Measurements from ENCODE around the gene TESMIN.

The TESMIN gene

GRCh38 chr11:68682531-68682961 lies 68.8 kb downstream of the TESMIN start:
- DNase-seq: no peak

GRCh38 chr11:68680541-68681231 lies 70.6 kb downstream of the TESMIN start:
- DNase-seq: no peak

GRCh38 chr11:68678031-68678441 lies 73.3 kb downstream of the TESMIN start:
- no peak for DNase-seq

- DNase-seq: no peak
Observed at GRCh38 chr11:68677432-68677831, 73.9 kb downstream of the TESMIN start.

- DNase-seq: no peak
Observed at GRCh38 chr11:68674461-68674860, 76.9 kb downstream of the TESMIN start.

GRCh38 chr11:68673991-68674390 lies 77.3 kb downstream of the TESMIN start:
- DNase-seq: no peak

GRCh38 chr11:68673306-68673945 lies 77.9 kb downstream of the TESMIN start:
- no peak for DNase-seq

- DNase-seq: no peak
Observed at GRCh38 chr11:68670208-68670992, 80.9 kb downstream of the TESMIN start.

GRCh38 chr11:68669301-68670090 lies 81.8 kb downstream of the TESMIN start:
- no peak for DNase-seq

GRCh38 chr11:68667511-68668500 lies 83.5 kb downstream of the TESMIN start:
- DNase-seq: no peak

- DNase-seq: no peak
Observed at GRCh38 chr11:68666849-68667248, 84.5 kb downstream of the TESMIN start.

GRCh38 chr11:68665436-68665835 lies 85.9 kb downstream of the TESMIN start:
- no peak for DNase-seq

GRCh38 chr11:68664906-68665305 lies 86.4 kb downstream of the TESMIN start:
- no peak for DNase-seq

GRCh38 chr11:68664141-68664540 lies 87.2 kb downstream of the TESMIN start:
- no peak for DNase-seq

GRCh38 chr11:68663482-68664010 lies 87.8 kb downstream of the TESMIN start:
- DNase-seq: no peak

GRCh38 chr11:68661697-68662603 lies 89.4 kb downstream of the TESMIN start:
- no peak for DNase-seq

- DNase-seq: no peak
Observed at GRCh38 chr11:68661014-68661413, 90.3 kb downstream of the TESMIN start.

- DNase-seq: no peak
Observed at GRCh38 chr11:68660066-68660810, 91.1 kb downstream of the TESMIN start.

- DNase-seq: no peak
Observed at GRCh38 chr11:68659158-68659921, 92.0 kb downstream of the TESMIN start.

Measured in activated gamma-delta T cell treated with Interleukin-2 at 50 U/mL for 16 hours (primary cell).